GM12864 (cell line): ENCODE measurements around the gene IRGQ.
"Not testable (repeated sequence)": the region's sequence is repeated elsewhere in the genome, so short reads cannot be mapped to it uniquely, and the experiment has no call there.

ENCODE experiments used
- DNase-seq: peaks from one replicate; pipeline ENCODE4 v3.0.0-alpha.2; 2011; ENCODE audit warnings: low read depth
- H3K4me3 ChIP-seq: 2 replicates; pipeline ENCODE4 v1.5.1; 2011; ENCODE audit warnings: mild to moderate bottlenecking, low read depth, low read length, control low read depth
- CTCF ChIP-seq: IDR thresholded peaks from 2 replicates; pipeline ENCODE4 v1.5.1; 2011; ENCODE audit warnings: low read depth, mild to moderate bottlenecking, moderate library complexity, low read length, control low read depth, inconsistent platforms; ENCODE audit errors: missing control alignments

Gene IRGQ

GRCh38 chr19:43607238-43608205 is 11.6 kb upstream of the IRGQ start:
- no peak overlapping the region for H3K4me3 ChIP-seq
- no peak for DNase-seq
- no peak for TF ChIP-seq CTCF

- H3K4me3 ChIP-seq = no peak overlapping the region
- no peak for DNase-seq
- TF ChIP-seq CTCF = no peak
These were observed 10.8 kb upstream of the IRGQ start for GRCh38 chr19:43606569-43607229.

GRCh38 chr19:43605875-43606568 is 10.1 kb upstream of the IRGQ start:
- no peak for DNase-seq
- TF ChIP-seq CTCF = no peak

DNA sequence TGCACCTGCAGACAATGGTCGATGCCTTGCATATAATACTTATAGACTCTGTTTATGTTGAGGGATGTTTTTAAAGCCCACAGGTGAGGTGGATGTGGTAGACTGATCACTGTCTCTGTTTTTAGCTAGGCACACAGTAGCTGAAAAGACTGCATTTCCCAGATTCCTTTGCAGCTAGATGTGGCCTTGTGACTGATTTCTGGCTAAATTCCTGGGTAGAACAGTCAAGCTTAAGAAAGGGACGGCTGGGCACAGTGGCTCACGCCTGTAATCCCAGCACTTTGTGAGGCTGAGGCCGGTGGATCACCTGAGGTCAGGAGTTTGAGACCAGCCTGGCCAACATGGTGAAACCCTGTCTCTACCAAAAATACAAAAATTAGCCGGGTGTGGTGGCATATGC is 4.4 kb upstream of the IRGQ start:
- not testable (repeated sequence) for H3K4me3 ChIP-seq, DNase-seq

More at GRCh38 chr19:43605875-43606568, 10.1 kb upstream of the IRGQ start:
- H3K4me3 ChIP-seq = no peak overlapping the region

- DNase-seq = no peak
- no peak overlapping the region for H3K4me3 ChIP-seq
- no peak for TF ChIP-seq CTCF
These were observed 3.8 kb upstream of the IRGQ start for GRCh38 chr19:43599635-43600295.

DNA sequence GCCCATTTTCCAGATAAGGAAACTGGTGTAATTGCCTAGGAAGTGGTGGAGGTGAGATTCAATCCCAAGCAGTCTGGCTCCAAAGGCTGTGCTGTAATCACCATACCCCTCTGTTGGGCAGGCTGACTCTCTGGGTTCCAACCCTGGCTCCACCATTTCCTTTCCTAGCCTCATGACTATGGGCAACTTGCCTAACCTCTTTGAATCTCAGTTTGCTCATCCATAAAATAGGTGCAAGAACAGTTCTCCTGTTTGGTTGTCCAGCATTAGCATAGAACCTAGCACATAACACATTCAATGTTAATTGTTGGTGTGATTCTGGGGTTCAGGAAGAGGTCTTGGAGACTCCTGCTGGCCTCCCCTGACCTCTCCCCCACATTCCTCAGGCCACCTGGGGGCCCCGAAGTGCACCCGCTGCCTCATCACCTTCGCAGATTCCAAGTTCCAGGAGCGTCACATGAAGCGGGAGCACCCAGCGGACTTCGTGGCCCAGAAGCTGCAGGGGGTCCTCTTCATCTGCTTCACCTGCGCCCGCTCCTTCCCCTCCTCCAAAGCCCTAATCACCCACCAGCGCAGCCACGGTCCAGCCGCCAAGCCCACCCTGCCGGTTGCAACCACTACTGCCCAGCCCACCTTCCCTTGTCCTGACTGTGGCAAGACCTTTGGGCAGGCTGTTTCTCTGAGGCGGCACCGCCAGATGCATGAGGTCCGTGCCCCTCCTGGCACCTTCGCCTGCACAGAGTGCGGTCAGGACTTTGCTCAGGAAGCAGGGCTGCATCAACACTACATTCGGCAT is 2.7 kb upstream of the IRGQ start:
- no peak for DNase-seq
- H3K4me3 ChIP-seq = no peak overlapping the region
- no peak for TF ChIP-seq CTCF
